Nephron (organoid): ENCODE results near the gene GMDS.
A peak's percentile ranks its signal among the peaks of the same experiment; 100 is the strongest.

Experiments
- H3K27ac Mint-ChIP-seq, 3 experiments: 2 replicates each; pipeline ENCODE4 v1.8.0; 2020; ENCODE audit warnings: mixed read lengths in 3 of 3, mild to moderate bottlenecking in 2 of 3, moderate library complexity in 1 of 3
- H3K27me3 Mint-ChIP-seq: 2 replicates; pipeline ENCODE4 v1.8.0; 2021; ENCODE audit warnings: low read depth, mild to moderate bottlenecking, moderate library complexity, mixed read lengths
- H3K36me3 Mint-ChIP-seq: 2 replicates; pipeline ENCODE4 v1.8.0; 2020; ENCODE audit warnings: low read depth, mixed read lengths
- H3K4me1 Mint-ChIP-seq: 2 replicates; pipeline ENCODE4 v1.8.0; 2020; ENCODE audit warnings: mixed read lengths
- H3K4me3 Mint-ChIP-seq, 3 experiments: 2 replicates each; pipeline ENCODE4 v1.8.0; 2020; ENCODE audit warnings: mild to moderate bottlenecking in 3 of 3, mixed read lengths in 3 of 3, moderate library complexity in 2 of 3
- H3K9me3 Mint-ChIP-seq: 2 replicates; pipeline ENCODE4 v1.8.0; 2020; ENCODE audit warnings: mixed read lengths
- CTCF ChIP-seq, 3 experiments: fragments of 200-600 bp; sonication (generic); IDR thresholded peaks; one replicate each; pipeline ENCODE4 v1.5.0; 2021; ENCODE audit warnings: antibody characterized with exemption in 3 of 3; ENCODE audit not compliant: unreplicated experiment in 3 of 3

The GMDS gene

GRCh38 chr6:1574890-1575209 is 670.6 kb downstream of the GMDS start:
- Mint-ChIP-seq H3K4me1 (peaks cover 44% of the 10 kb centered on the region), H3K9me3 (peaks cover 21% of the 10 kb centered on the region), H3K27me3 (peaks cover 10% of the 10 kb centered on the region), H3K4me3 (peak overlapping the region; percentile 17 to 69 (median 37)), H3K36me3 (peaks cover 15% of the 10 kb centered on the region), H3K27ac (peak overlapping the region; percentile 90 to 98 (median 95))
- TF ChIP-seq CTCF (IDR thresholded peaks at IDR 0.05; ENCODE audit: unreplicated experiment in 3 of 3), result no peak

GRCh38 chr6:1574083-1574761 is 671.2 kb downstream of the GMDS start:
- Mint-ChIP-seq H3K27me3 (peaks cover 10% of the 10 kb centered on the region), H3K9me3 (peaks cover 21% of the 10 kb centered on the region), H3K4me3 (peak overlapping the region in 1 of 3 experiments; percentile 37), H3K36me3 (peaks cover 15% of the 10 kb centered on the region), H3K4me1 (peaks cover 43% of the 10 kb centered on the region), H3K27ac (peak overlapping the region; percentile 90 to 98 (median 95))
- TF ChIP-seq CTCF (IDR thresholded peaks at IDR 0.05; ENCODE audit: unreplicated experiment in 3 of 3), result no peak
